ENCODE results near the gene GLRX.
A peak's percentile ranks its signal among the peaks of the same experiment; 100 is the strongest.
"Not testable (repeated sequence)": the region's sequence is repeated elsewhere in the genome, so short reads cannot be mapped to it uniquely, and the experiment has no call there.

GLRX gene

GRCh38 chr5:95825495-95825894 is 3.0 kb upstream of the GLRX start:
- DNase-seq = no peak

GRCh38 chr5:95824747-95825146 is 2.2 kb upstream of the GLRX start:
- no peak for DNase-seq

- no peak for DNase-seq
Observed at GRCh38 chr5:95823738-95824609, 1.4 kb upstream of the GLRX start.

GRCh38 chr5:95823218-95823737 is 752 bp upstream of the GLRX start:
- no peak for DNase-seq

GRCh38 chr5:95822043-95822541 is 434 bp downstream of the GLRX start:
- DNase-seq = peak; percentile 58

- DNase-seq = no peak
Observed at GRCh38 chr5:95821110-95822021, 1.2 kb downstream of the GLRX start.

- no peak for DNase-seq
Observed at GRCh38 chr5:95818181-95819147, 4.1 kb downstream of the GLRX start.

- DNase-seq = no peak
Observed at GRCh38 chr5:95817430-95817829, 5.1 kb downstream of the GLRX start.

- no peak for DNase-seq
Observed at GRCh38 chr5:95816776-95817175, 5.8 kb downstream of the GLRX start.

- no peak for DNase-seq
Observed at GRCh38 chr5:95816341-95816740, 6.2 kb downstream of the GLRX start.

GRCh38 chr5:95815155-95815729 is 7.3 kb downstream of the GLRX start:
- DNase-seq = no peak

- not testable (repeated sequence) for DNase-seq
Observed at GRCh38 chr5:95813035-95813434, 9.5 kb downstream of the GLRX start.

GRCh38 chr5:95812074-95812471 is 10.5 kb downstream of the GLRX start:
- DNase-seq = no peak

- not testable (repeated sequence) for DNase-seq
Observed at GRCh38 chr5:95811461-95812073, 11.0 kb downstream of the GLRX start.

GRCh38 chr5:95811126-95811423 is 11.5 kb downstream of the GLRX start:
- not testable (repeated sequence) for DNase-seq

- DNase-seq = no peak
Observed at GRCh38 chr5:95810305-95811125, 12.0 kb downstream of the GLRX start.

GRCh38 chr5:95809414-95809960 is 13.0 kb downstream of the GLRX start:
- DNase-seq = no peak

- DNase-seq = no peak
Observed at GRCh38 chr5:95808686-95809413, 13.7 kb downstream of the GLRX start.

- no peak for DNase-seq
Observed at GRCh38 chr5:95808013-95808685, 14.4 kb downstream of the GLRX start.

Data from DMS79 (cell line).